ENCODE data around the gene HOXA6. TPM values are rescaled to one million over a fixed set of nuclear protein-coding genes. Genes with fewer than 3 reads are reported as not detected.

The HOXA6 gene
- total and polyA plus RNA-seq, 2 donors from 2014 or later: 1.1 to 22.0 TPM

- peaks cover 4% of the 10 kb centered on the region for H3K27me3 ChIP-seq (ENCODE audit: control insufficient read depth, insufficient read depth, low read length)
- H3K4me3 ChIP-seq (ENCODE audit: low read length in 3 of 3): peak within 1 kb of the TSS; percentile 68 to 95 (median 68)
- intact Hi-C loops (cut with DNase I): no loop called here
- DNase-seq (peak; percentile 82 to 98 (median 94)), FAIRE-seq (no peak)
- peaks cover 0 to 4% (median 0%) of the 10 kb centered on the region in 3 donors for H3K4me1 ChIP-seq (ENCODE audit: control insufficient read depth in 2 of 3, insufficient read depth in 2 of 3, low read depth in 1 of 3, low read length in 3 of 3)
- no peaks in the 10 kb centered on the region for H3K36me3 ChIP-seq (ENCODE audit: control insufficient read depth in 2 of 3, insufficient read depth in 3 of 3, low read length in 3 of 3)
- peak within 1 kb of the TSS; percentile 87 to 92 for H3K27ac ChIP-seq (ENCODE audit: low read depth in 2 of 2, low read length in 2 of 2)
- H3K9me3 ChIP-seq (ENCODE audit: control insufficient read depth in 2 of 3, insufficient read depth in 1 of 3, low read length in 3 of 3): no peaks in the 10 kb centered on the region
- TF ChIP-seq CTCF (IDR thresholded peaks at IDR 0.05; ENCODE audit: borderline replicate concordance, extremely low read depth, insufficient read depth): no peak
- peak within 1 kb of the TSS; percentile 50 to 93 (median 67) for H3K9ac ChIP-seq (ENCODE audit: low read length in 3 of 3)
Measured at GRCh38 chr7:27185013-27185853, 37.7 kb upstream of the HOXA6 start, which contains the start of gene HOXA11. Gene HOXA11, minus strand, starts transcription at chr7:27185232. Its CDS starts 88 bp downstream, at chr7:27185144.

GRCh38 chr7:27184337-27185012 lies 36.9 kb upstream of the HOXA6 start:
- H3K4me1 ChIP-seq (ENCODE audit: control insufficient read depth in 2 of 3, insufficient read depth in 2 of 3, low read depth in 1 of 3, low read length in 3 of 3): peaks cover 0 to 6% (median 0%) of the 10 kb centered on the region in 3 donors
- no peaks in the 10 kb centered on the region for H3K9me3 ChIP-seq (ENCODE audit: control insufficient read depth in 2 of 3, insufficient read depth in 1 of 3, low read length in 3 of 3)
- H3K27me3 ChIP-seq (ENCODE audit: control insufficient read depth, insufficient read depth, low read length): no peaks in the 10 kb centered on the region
- peak overlapping the region; percentile 50 to 93 (median 52) for H3K9ac ChIP-seq (ENCODE audit: low read length in 3 of 3)
- DNase-seq (peak in 3 of 5 donors; percentile 27 to 83 (median 34)), FAIRE-seq (no peak)
- peak overlapping the region; percentile 68 to 95 (median 68) for H3K4me3 ChIP-seq (ENCODE audit: low read length in 3 of 3)
- TF ChIP-seq CTCF (IDR thresholded peaks at IDR 0.05; ENCODE audit: borderline replicate concordance, extremely low read depth, insufficient read depth): no peak
- no peaks in the 10 kb centered on the region for H3K36me3 ChIP-seq (ENCODE audit: control insufficient read depth in 2 of 3, insufficient read depth in 3 of 3, low read length in 3 of 3)
- H3K27ac ChIP-seq (ENCODE audit: low read depth in 2 of 2, low read length in 2 of 2): peak overlapping the region; percentile 80 to 87
- intact Hi-C loops (cut with DNase I): no loop called here

- no peak for FAIRE-seq
- Histone ChIP-seq H3K9me3 (ENCODE audit: control insufficient read depth in 2 of 3, insufficient read depth in 1 of 3, low read length in 3 of 3) (no peaks in the 10 kb centered on the region), H3K9ac (ENCODE audit: low read length in 3 of 3) (peak overlapping the region; percentile 20 to 85 (median 40)), H3K27me3 (ENCODE audit: control insufficient read depth, insufficient read depth, low read length) (no peaks in the 10 kb centered on the region), H3K27ac (ENCODE audit: low read depth in 2 of 2, low read length in 2 of 2) (peak overlapping the region; percentile 80 to 87), H3K4me3 (ENCODE audit: low read length in 3 of 3) (peak overlapping the region; percentile 54 to 85 (median 68)), H3K4me1 (ENCODE audit: control insufficient read depth in 2 of 3, insufficient read depth in 2 of 3, low read depth in 1 of 3, low read length in 3 of 3) (peaks cover 0 to 8% (median 0%) of the 10 kb centered on the region in 3 donors), H3K36me3 (ENCODE audit: control insufficient read depth in 2 of 3, insufficient read depth in 3 of 3, low read length in 3 of 3) (no peaks in the 10 kb centered on the region)
- no peak for TF ChIP-seq CTCF (IDR thresholded peaks at IDR 0.05; ENCODE audit: borderline replicate concordance, extremely low read depth, insufficient read depth)
- peak in 4 of 5 donors; percentile 18 to 54 (median 46) for DNase-seq
- intact Hi-C loops (cut with DNase I): no loop called here
Measured at GRCh38 chr7:27183682-27184336, 36.2 kb upstream of the HOXA6 start.

All from kidney (tissue), 14 donors.